Stimulated activated CD4-positive, alpha-beta T cell treated with anti-CD3 and anti-CD28 coated beads, Interleukin-15, amount 100 ng/mL, for 24 hours (primary cell): ENCODE results near the gene TNIP1.

Source experiments
- DNase-seq: peaks from one replicate; pipeline ENCODE4 v3.0.0-alpha.2; 2020

Gene TNIP1

GRCh38 chr5:151105561-151105960 lies 24.7 kb upstream of the TNIP1 start:
- no peak for DNase-seq

- DNase-seq: no peak
These were observed 24.0 kb upstream of the TNIP1 start for GRCh38 chr5:151104795-151105194.

- no peak for DNase-seq
These were observed 20.9 kb upstream of the TNIP1 start for GRCh38 chr5:151101746-151102145.

DNA sequence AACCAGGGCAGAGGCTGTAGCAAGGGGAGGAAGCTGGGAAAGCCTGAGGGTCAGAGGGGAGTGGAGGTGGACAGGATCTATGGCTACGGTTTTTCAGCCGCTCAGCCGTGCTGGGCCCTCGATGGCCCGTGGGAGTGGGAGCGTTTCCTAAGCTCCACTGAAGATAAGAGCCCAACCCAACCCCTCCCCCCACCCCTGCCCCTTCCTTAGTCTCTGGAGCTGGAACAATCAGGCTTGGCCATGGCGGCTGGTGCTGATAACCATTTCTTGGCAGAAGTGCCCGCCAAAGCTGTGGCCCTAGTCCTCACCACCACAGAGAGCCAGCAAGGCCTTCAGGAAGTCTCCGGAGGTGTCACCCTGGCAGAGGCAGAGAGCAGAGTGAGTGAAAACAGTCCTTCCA lies 20.3 kb upstream of the TNIP1 start:
- no peak for DNase-seq

DNA sequence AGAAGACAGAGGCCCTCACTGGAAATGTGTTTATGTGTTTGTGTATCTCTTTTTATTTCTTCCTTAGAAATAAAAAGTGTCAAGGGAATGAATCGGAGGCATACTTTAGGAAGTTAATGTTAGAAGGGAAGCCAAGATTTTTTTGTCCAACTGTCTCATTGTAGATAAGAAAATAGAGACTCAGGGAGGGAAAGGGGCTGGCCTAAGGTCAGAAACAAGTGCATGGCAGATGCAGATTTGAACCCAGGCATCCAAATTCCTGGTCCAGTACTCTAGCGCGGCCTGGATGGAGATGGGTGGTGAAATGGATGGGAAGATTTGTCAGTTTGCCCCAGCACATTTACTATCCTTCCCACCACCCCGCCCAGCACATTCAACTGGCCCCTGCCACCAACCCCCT lies 19.8 kb upstream of the TNIP1 start:
- DNase-seq: no peak

DNA sequence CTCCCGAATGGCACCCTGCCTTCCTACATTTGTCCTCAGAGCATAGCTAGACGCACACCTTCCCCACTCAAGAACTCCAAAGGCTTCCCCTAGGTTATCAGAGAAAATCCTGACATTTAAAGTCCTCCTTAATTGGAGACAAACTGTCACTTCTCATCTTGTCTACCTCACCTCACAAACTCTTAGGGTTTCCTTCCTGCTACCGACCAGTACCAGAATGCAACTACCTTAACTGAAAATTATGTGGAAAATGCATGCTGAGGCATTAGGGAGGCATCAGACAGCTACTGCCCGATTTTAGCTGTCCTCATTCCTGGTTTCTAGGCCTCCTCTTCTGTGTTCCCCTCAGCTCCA lies 17.9 kb upstream of the TNIP1 start:
- DNase-seq: no peak

DNA sequence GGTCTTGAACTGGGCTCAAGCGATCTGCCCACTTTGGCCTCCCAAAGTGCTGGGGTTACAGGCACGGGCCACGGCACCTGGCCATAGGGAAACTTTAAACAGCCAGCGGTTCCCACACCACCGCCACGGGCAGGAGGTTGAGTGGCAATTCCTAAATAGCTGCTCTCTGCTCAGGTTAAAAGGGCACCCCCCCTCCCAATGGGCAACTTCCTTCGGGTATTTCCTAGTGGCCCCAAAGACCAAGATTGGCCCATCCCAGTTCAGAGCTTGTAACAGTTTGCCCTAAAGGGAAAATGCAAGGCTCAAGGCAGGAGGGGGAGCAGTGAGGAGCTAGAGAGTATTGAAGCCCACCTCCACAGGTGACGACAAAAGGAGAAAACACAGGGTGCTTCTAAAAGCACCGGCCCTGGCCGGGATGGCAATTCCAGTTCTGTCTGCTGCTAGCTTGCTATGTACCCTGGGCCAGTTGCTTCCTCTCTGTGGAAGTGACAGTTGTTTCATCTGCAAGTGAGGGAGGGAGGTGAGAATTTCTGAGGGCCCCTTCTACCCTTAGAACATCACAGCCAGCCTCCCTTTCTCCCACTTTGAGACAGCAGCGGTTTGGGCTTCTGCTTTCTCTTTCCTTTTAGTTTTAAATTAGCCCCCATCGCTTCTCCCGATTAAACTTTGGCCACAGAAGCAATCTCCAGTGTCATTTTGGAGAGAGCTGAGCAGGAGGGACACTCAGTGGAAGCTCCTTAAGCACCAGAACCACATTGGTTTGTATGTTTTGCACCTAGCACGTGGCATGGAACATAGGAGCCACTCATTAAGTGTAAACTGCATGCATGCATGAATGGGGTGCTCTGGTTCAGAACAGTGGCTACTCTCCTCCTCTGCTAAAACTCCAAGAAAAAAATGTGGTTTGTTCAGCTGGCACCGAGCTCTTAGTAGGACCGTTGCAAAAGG lies 17.3 kb upstream of the TNIP1 start:
- DNase-seq: peak; percentile 57

DNA sequence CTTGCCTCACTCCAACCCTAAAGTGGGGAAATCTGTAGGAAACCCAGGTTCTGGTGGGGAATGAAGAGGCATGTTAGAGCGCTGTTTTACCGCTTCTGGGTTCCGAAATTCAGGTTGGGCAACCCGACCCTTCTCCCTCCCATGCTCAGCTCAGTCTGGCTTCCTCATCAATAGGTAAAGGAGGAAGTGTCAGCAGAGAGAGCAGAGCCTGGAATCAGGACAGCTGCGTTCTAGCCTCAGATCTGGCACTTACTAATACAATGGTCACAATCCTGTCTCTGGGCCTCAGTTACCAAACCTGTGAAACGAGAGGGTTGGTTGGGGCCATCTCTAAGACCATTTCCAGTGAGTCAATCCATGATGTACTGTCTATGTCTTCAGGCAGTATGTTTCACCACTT lies 16.2 kb upstream of the TNIP1 start:
- DNase-seq: no peak

DNA sequence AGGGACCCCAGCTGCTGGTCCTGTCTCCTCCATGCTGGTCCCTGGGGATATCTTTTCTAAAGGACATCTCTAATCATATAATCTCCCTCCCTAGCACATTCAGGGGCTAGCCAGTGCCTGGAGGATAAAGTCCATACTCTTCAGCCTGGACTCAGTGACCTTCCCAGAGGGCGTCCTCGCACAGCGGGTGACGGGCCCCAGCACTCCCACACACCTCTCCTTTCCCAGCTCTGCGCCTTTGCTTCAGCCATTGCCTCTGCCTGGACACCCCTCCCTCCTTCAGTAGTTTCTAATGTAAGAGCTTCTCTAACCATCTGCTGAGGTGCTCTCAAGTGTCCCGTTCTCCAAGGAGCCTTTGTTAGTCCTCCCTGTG lies 15.2 kb upstream of the TNIP1 start:
- DNase-seq: no peak

- no peak for DNase-seq
These were observed 14.6 kb upstream of the TNIP1 start for GRCh38 chr5:151095341-151096000.

GRCh38 chr5:151094852-151095245 lies 14.0 kb upstream of the TNIP1 start:
- DNase-seq: no peak

DNA sequence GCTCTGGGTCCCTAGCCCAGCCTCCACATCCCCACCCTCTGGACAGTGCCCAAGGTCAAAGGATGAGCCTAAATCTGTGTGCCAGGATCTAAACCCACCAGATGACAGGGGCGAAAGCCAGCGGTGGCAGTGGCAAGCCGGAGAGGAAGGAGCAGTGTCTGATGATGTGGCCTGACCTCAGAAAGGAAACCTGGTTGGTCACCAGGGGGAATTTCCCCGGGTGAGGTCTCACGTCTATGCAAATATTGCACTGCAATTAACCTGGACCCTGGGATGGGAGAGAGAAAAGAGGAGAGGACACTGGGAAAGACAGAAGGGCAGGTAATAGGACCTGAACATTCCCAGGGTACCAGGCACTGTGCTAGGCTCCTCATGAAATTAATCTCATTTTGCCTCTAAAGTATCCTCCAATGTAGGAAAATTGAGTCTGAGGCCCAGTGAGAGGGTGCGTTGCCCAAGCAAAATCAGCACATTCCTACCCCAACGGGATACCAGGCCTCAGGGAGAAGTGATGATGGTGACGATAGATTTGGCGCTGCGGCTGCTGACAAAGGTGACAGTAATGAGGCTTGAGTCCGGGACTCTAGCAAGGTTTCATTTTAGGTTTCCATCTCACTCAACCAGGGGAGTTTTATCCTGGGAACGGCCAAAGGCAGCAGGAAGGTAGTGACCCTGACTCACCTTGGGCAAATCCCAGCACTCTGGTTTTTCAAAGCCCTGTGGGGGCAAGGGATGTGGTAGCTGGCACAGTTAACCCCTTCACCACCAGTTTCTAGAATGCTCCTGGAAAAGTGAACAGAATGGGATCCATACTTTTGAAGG lies 13.4 kb upstream of the TNIP1 start:
- DNase-seq: peak; percentile 81

DNA sequence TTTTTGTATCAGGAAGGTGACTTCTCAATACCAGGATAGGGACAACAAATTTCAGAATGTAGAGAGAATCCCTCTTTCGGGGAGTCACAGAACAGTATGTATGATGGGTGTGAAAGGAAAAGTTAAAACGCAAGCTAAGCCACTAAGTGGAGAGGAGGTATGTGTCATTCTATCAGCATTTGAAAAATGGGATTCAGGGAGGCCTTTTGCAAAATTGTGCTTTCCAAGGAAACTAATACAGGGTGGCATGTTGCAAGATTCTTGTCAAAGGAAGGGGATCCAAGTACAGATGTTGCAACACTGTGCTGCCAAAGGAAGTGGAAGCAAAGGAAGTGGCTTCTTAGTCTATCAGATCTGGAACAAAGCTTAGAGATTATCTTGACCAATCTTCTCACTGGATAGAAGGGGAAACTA lies 12.6 kb upstream of the TNIP1 start:
- no peak for DNase-seq

DNA sequence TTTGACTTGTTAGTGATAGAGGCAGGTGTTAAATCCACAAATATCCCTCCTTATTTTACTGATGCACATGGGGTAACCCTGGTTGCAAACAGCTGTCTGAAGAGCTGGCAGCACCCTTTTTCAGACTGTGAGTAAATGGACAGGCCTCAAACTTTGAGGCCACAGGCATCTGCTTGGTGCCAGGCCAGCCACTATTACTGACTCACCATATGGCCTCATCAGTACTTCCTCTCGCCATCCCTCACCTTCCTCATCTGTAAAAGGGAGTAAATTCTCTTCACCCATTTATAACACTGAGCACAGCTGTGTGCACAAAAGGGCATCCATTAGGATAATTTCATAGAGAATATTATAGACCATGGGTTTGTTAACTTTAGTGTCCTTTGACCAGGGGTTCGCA lies 11.9 kb upstream of the TNIP1 start:
- no peak for DNase-seq

DNA sequence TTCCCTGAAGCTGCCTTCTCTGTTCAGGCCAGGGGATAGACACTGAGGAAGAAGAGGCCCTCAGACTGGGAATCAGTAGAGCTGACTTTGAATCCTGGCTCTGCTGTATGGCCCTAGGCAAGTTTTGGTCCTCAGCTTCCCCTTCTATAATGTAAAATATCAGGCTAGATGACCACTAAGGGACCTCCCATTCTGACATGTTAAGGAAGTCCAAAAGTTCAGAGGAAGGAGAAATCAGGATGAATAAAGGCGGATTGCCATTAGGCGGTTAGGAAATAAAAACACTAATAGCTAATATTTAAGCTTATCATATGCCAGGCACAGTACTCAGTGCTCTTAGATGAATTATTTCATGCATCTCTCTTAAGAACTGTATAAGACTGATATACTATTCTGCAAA lies 8.9 kb upstream of the TNIP1 start:
- no peak for DNase-seq

DNA sequence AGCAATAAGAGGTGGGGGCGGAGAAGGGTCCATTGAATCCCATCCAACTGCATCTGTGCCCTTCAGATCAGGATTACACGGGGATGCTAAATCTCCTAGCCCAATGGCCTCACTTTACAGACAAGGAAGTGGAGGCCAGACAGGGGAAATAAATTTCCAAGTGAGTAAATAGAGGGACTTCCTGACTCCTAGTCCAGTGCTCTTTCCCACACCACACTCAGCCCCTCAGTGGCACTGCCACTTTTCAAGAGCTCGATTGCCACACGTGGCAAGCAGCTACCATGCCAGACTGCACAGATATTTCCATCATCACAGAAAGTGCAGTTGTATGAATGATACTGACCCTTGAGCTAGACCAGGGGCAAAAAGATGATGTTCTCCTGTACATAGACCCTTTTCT lies 8.2 kb upstream of the TNIP1 start:
- no peak for DNase-seq

DNA sequence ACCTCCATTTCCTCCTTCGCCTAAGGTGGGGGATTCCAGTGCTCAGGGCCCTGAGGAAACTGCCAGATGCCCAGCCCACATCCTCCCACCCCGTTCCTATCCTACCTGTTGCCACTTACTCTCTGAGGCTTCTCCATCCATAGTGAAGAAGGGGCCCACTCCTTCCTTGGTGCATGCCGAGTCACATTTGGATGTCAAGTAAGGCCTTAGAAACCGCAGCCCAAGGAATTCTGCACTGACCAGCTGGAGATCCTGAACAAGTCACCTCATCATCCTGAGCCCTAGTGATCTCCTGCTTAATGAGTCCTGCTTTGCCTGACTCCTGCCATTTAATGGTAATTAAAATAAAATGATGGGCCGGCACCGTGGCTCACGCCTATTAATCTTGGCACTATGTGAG lies 6.7 kb upstream of the TNIP1 start:
- DNase-seq: no peak

DNA sequence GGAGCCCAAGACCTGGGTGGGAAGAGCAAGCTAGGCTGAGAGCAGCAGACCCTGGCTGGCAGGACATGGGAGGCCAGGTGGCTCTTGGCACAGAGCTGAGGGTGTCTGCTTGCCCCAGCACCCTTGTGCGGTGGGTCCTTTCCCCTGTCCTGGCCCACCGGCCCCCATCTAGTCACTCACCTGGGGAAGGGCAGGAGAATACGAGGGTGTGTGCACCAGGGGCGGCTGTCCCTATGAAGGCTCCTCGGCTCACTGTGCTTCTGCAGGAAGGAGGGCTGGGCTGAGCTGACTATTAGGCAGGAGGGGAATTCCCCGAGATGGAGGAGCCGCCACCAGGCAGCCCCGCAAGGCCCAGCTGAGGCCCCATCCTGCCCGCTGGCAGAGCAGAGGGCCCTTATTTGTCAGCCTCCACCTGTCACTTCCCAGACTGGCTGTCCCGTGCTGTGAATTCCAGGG lies 6.1 kb upstream of the TNIP1 start:
- peak; percentile 83 for DNase-seq

DNA sequence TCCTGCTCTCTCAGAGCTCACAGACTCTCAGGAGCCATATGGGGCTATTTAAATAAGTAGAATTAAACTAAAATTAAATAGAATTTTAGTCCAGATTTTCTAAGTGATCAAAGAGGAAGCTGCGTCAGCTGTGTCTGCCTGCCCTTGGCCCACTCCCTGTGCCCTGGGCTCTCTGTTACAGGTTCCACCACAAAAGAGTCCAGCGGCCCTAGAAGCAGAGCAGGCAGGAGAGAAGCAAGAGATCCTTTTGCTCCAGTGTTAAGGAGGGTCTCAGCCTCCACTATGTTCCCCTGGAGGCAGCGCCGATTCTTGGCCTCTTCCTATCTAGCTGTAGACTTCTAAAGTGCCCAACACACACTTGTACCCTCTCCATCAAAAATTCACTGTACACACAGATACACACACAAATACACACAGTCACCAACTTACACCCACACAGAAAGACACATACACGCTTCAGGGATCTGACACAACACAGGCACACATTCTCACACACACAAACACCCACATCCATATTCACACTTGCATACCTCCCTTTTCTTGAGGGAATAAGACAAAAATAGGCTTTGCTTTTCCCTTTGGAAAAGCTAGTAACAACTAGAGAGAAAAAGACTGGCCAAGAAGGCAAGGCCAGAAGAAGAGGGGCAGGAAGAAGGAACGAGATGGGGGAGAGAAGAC lies 5.5 kb upstream of the TNIP1 start:
- no peak for DNase-seq

DNA sequence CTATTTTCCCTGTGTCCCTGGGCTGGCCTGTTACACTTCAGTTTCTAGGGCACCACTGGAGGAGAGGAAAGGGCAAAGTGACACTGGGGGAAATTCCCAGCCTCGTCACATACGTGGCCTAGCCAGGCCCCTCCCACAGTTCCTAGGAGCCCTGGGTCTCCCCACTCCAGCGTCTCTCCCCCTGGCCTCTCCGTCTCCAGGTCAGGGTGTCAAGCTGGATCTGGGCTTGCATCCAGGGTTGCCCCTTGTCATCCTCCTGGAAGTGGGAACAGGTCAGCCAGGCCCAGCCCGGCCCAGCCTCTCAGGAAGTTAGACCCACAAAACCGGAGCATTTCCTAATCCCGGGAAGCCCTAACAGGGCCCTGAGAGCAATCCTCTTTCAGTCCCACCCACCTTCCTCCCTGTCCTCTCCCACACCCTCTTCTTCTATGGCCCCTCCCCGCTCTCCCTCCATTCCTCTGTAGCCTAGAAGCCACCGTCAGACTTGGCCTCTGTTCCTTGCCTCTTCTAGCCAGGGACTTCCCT lies 4.7 kb upstream of the TNIP1 start:
- DNase-seq: peak; percentile 63

DNA sequence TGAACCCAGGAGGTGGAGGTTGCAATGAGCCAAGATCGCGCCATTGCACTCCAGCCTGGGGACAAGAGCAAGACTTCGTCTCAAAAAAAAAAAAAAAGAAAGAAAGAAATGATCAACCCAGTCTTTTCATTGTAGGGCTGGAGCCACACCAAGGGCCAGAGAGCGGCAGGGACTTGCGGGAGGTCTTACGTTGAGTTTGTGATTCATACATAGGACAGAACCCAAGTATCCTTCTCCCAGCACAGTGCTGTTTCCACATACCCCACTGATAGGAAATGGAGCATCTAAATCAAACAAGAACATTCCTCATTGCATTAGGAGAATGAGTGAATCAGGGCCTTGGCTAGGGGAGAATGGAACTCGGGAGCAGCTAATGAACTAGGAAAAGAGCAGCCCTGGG lies 3.5 kb upstream of the TNIP1 start:
- no peak for DNase-seq

- peak; percentile 81 for DNase-seq
These were observed 2.3 kb upstream of the TNIP1 start for GRCh38 chr5:151083081-151083676.
